Loucy (cell line): ENCODE measurements around the gene PRKACA.
A peak's percentile ranks its signal among the peaks of the same experiment; 100 is the strongest.

Experiments
- H2AFZ ChIP-seq: fragments of 200-600 bp; sonication (generic); 2 replicates; pipeline ENCODE4 v1.6.0; 2016; ENCODE audit warnings: antibody characterized with exemption, mild to moderate bottlenecking, low read length, moderate library complexity
- H3F3A ChIP-seq: fragments of 200-600 bp; 2 replicates; pipeline ENCODE4 v1.6.0; 2016; ENCODE audit warnings: antibody characterized with exemption, low read depth, mild to moderate bottlenecking
- H3K27me3 ChIP-seq: fragments of 200-600 bp; sonication (generic); 2 replicates; pipeline ENCODE4 v1.6.1; 2014; ENCODE audit warnings: low read length, mild to moderate bottlenecking; ENCODE audit not compliant: insufficient read depth, poor library complexity, severe bottlenecking
- H3K36me3 ChIP-seq: fragments of 200-600 bp; sonication (generic); 2 replicates; pipeline ENCODE4 v1.6.1; 2016; ENCODE audit warnings: low read length; ENCODE audit not compliant: insufficient read depth
- H3K4me1 ChIP-seq: fragments of 200-600 bp; sonication (generic); 2 replicates; pipeline ENCODE4 v1.5.1; 2014; ENCODE audit warnings: low read length, mild to moderate bottlenecking; ENCODE audit not compliant: insufficient read depth, poor library complexity, severe bottlenecking
- H3K4me2 ChIP-seq: fragments of 200-600 bp; sonication (generic); 2 replicates; pipeline ENCODE4 v1.6.0; 2014; ENCODE audit warnings: antibody characterized with exemption, low read length, low read depth, mild to moderate bottlenecking; ENCODE audit not compliant: poor library complexity, severe bottlenecking
- H3K4me3 ChIP-seq: fragments of 200-600 bp; sonication (generic); 2 replicates; pipeline ENCODE4 v1.5.1; 2014; ENCODE audit warnings: low read length, mild to moderate bottlenecking, mixed read lengths; ENCODE audit not compliant: poor library complexity, severe bottlenecking
- H3K79me2 ChIP-seq: fragments of 200-600 bp; sonication (generic); 2 replicates; pipeline ENCODE4 v1.6.1; 2014; ENCODE audit warnings: low read length; ENCODE audit not compliant: insufficient read depth
- H3K9ac ChIP-seq: fragments of 200-600 bp; sonication (generic); 2 replicates; pipeline ENCODE4 v1.6.0; 2014; ENCODE audit warnings: mild to moderate bottlenecking, low read depth, low read length, moderate library complexity; ENCODE audit not compliant: poor library complexity, severe bottlenecking
- H3K9me2 ChIP-seq: fragments of 200-600 bp; sonication (generic); replicated peaks from 2 replicates; pipeline ENCODE4 v1.6.1; 2016; ENCODE audit warnings: low read depth, low read length, mixed read lengths
- H3K9me3 ChIP-seq: fragments of 200-600 bp; sonication (generic); 2 replicates; pipeline ENCODE4 v1.6.1; 2014; ENCODE audit warnings: mild to moderate bottlenecking, antibody characterized with exemption, low read length, low read depth; ENCODE audit not compliant: insufficient read depth
- H4K20me1 ChIP-seq: fragments of 200-600 bp; sonication (generic); 2 replicates; pipeline ENCODE4 v1.6.0; 2014; ENCODE audit warnings: antibody characterized with exemption, low read length, mild to moderate bottlenecking; ENCODE audit not compliant: insufficient read depth, poor library complexity, severe bottlenecking
- CTCF ChIP-seq: fragments of 200-600 bp; sonication (generic); conservative IDR thresholded peaks from 2 replicates; pipeline ENCODE4 v1.5.1; 2014; ENCODE audit warnings: mild to moderate bottlenecking, antibody characterized with exemption, low read length
- EZH2phosphoT487 ChIP-seq: fragments of 200-600 bp; IDR thresholded peaks from 2 replicates; pipeline ENCODE4 v1.6.1; 2018; ENCODE audit warnings: antibody characterized with exemption, mild to moderate bottlenecking, moderate library complexity, borderline replicate concordance

PRKACA gene

GRCh38 chr19:14080887-14081796, 36.4 kb downstream of the PRKACA start:
- Histone ChIP-seq H3K4me3 (peak overlapping the region; percentile 83), H3K79me2 (no peaks in the 10 kb centered on the region), H3K9me2 (no peaks in the 10 kb centered on the region), H3K4me2 (peak overlapping the region; percentile 82), H3K9me3 (no peaks in the 10 kb centered on the region), H3F3A (no peaks in the 10 kb centered on the region), H3K4me1 (peaks cover 20% of the 10 kb centered on the region), H3K9ac (peak overlapping the region; percentile 86), H2AFZ (peak overlapping the region; percentile 88), H3K36me3 (no peaks in the 10 kb centered on the region), H3K27me3 (no peaks in the 10 kb centered on the region), H4K20me1 (no peaks in the 10 kb centered on the region)
- TF ChIP-seq CTCF, result no peak
- TF ChIP-seq EZH2phosphoT487, result no peak

- Histone ChIP-seq H2AFZ (no peak overlapping the region), H3K4me1 (peaks cover 27% of the 10 kb centered on the region), H4K20me1 (no peaks in the 10 kb centered on the region), H3F3A (no peaks in the 10 kb centered on the region), H3K9me3 (no peaks in the 10 kb centered on the region), H3K79me2 (peaks cover 8% of the 10 kb centered on the region; the same call in 1 of the 2 replicates), H3K4me2 (no peak overlapping the region), H3K4me3 (no peak overlapping the region), H3K27me3 (no peaks in the 10 kb centered on the region), H3K9ac (no peak overlapping the region), H3K36me3 (no peaks in the 10 kb centered on the region), H3K9me2 (no peaks in the 10 kb centered on the region)
- no peak for TF ChIP-seq EZH2phosphoT487
- no peak for TF ChIP-seq CTCF
These were observed 39.2 kb downstream of the PRKACA start for GRCh38 chr19:14078411-14078810.

GRCh38 chr19:14073925-14074838, 43.4 kb downstream of the PRKACA start:
- H3K9me2 ChIP-seq, result no peaks in the 10 kb centered on the region
- peak overlapping the region; percentile 95 for H2AFZ ChIP-seq
- peaks cover 8% of the 10 kb centered on the region; the same call in 1 of the 2 replicates for H3K79me2 ChIP-seq
- H3K9me3 ChIP-seq, result no peaks in the 10 kb centered on the region
- H3K4me3 ChIP-seq, result peak overlapping the region; percentile 84
- H3K4me1 ChIP-seq, result peaks cover 17% of the 10 kb centered on the region
- no peaks in the 10 kb centered on the region for H4K20me1 ChIP-seq
- H3K4me2 ChIP-seq, result peak overlapping the region; percentile 97
- H3F3A ChIP-seq, result no peaks in the 10 kb centered on the region
- no peaks in the 10 kb centered on the region for H3K27me3 ChIP-seq
- no peaks in the 10 kb centered on the region for H3K36me3 ChIP-seq
- no peak for TF ChIP-seq EZH2phosphoT487
- no peak for TF ChIP-seq CTCF
- H3K9ac ChIP-seq, result peak overlapping the region; percentile 79
